Gastrocnemius medialis (tissue), 4 donors: ENCODE measurements around the gene ERBIN. TPM values are rescaled to one million over a fixed set of nuclear protein-coding genes. Genes with fewer than 3 reads are reported as not detected.
"Not testable (repeated sequence)": the region's sequence is repeated elsewhere in the genome, so short reads cannot be mapped to it uniquely, and the experiment has no call there.

ENCODE experiments used
- ATAC-seq, 2 donors: fragments of 150-250 bp; one replicate each; pipeline ENCODE4 v1.9.1; 2016
- DNase-seq, 2 donors: peaks; one replicate each; pipeline ENCODE4 v3.0.0-alpha.2; 2019
- H3K27ac ChIP-seq, 4 donors: fragments of 200-600 bp; sonication (generic); 1 replicate in 1 of 4; 2 replicates in 3 of 4; pipeline ENCODE4 v1.5.1; 2016 to 2018; ENCODE audit warnings: mild to moderate bottlenecking in 2 of 4, moderate library complexity in 1 of 4
- H3K27me3 ChIP-seq, 3 donors: fragments of 200-600 bp; sonication (generic) in 2 of 3; 1 replicate in 1 of 3; 2 replicates in 2 of 3; pipeline versions ENCODE4 v1.5.1 to v1.6.0; 2016 to 2019; ENCODE audit warnings: mild to moderate bottlenecking in 1 of 3, moderate library complexity in 1 of 3
- H3K36me3 ChIP-seq, 2 donors: fragments of 200-600 bp; sonication (generic) in 1 of 2; one replicate each; pipeline ENCODE4 v1.5.1; 2017 to 2018
- H3K4me1 ChIP-seq, 2 donors: fragments of 200-600 bp; sonication (generic) in 1 of 2; one replicate each; pipeline ENCODE4 v1.5.1; 2016 to 2017; ENCODE audit warnings: mild to moderate bottlenecking in 2 of 2
- H3K4me3 ChIP-seq, 4 donors: fragments of 200-600 bp; sonication (generic) in 3 of 4; 1 replicate in 1 of 4; 2 replicates in 3 of 4; pipeline ENCODE4 v1.5.1; 2016 to 2019; ENCODE audit warnings: mild to moderate bottlenecking in 2 of 4
- H3K9me3 ChIP-seq, 3 donors: fragments of 200-600 bp; sonication (generic) in 2 of 3; 1 replicate in 1 of 3; 2 replicates in 2 of 3; pipeline ENCODE4 v1.5.1; 2016 to 2019
- CTCF ChIP-seq, 5 experiments: fragments of 450-650 bp in 3 of 5; fragments of 200-600 bp in 2 of 5; sonication (generic) in 2 of 5; IDR thresholded peaks in 4 of 5; conservative IDR thresholded peaks in 1 of 5; 1 replicate in 4 of 5; 2 replicates in 1 of 5; pipeline ENCODE4 v1.5.1; 2016 to 2019; ENCODE audit warnings: antibody characterized with exemption in 5 of 5, mild to moderate bottlenecking in 3 of 5, moderate library complexity in 3 of 5
- POLR2A ChIP-seq, 2 donors: fragments of 450-650 bp; IDR thresholded peaks; one replicate each; pipeline ENCODE4 v1.6.1; 2017; ENCODE audit warnings: antibody characterized with exemption in 2 of 2, mild to moderate bottlenecking in 2 of 2, moderate library complexity in 2 of 2
- in situ Hi-C, 4 donors: fragments of 200-750 bp; cut with MboI; loops; one replicate each; pipeline versions ENCODE4 v1.15.0 to v1.8.0; 2017; ENCODE audit warnings: low sequenced_read_pairs in 4 of 4
- intact Hi-C: fragments of 100-400 bp; cut with DNase I; formaldehyde crosslinking; loops from one replicate; pipeline ENCODE4 v1.15.1; 2023; ENCODE audit warnings: low total_unique reads
- total RNA-seq, 4 donors: library from RNA; depleted of rRNA; stranded (reverse); fragments of >200 nt; gene quantifications; one replicate each; pipeline versions ENCODE4 v1.1.0 to v1.2.3, GENCODE V29; 2016

The ERBIN gene
- total RNA-seq: 10 to 100 TPM; 35.1 to 42.0 (median 38.7) TPM

- Histone ChIP-seq H3K27ac (peak within 1 kb of the TSS; percentile 97 to 100 (median 99)), H3K27me3 (no peaks in the 10 kb centered on the region), H3K4me1 (peaks cover 22 to 24% of the 10 kb centered on the region in 2 donors), H3K4me3 (peak within 1 kb of the TSS; percentile 85 to 95 (median 92)), H3K9me3 (no peaks in the 10 kb centered on the region), H3K36me3 (no peaks in the 10 kb centered on the region)
- in situ Hi-C loops (loop anchor here in 2 of 4 donors (10.0 kb wide), 1 partner anchor 218 kb away; the partner anchor contains the start of gene SREK1 (in 2 of the 2)), intact Hi-C loops (loop anchor here (2.0 to 10.0 kb wide), 5 partner anchors 42 to 302 kb away; partner anchors contain the start of genes NLN, SGTB, SHLD3 and SREK1)
- DNase-seq (peak; percentile 78 to 82), ATAC-seq (peak; percentile 69 to 72)
- TF ChIP-seq CTCF (IDR thresholded peaks at IDR 0.05 in 4 of 5, conservative IDR thresholded peaks at IDR 0.05 in 1 of 5): no peak
- peak; percentile 33 to 50 for TF ChIP-seq POLR2A (IDR thresholded peaks at IDR 0.05)
Measured at GRCh38 chr5:65926276-65926783, at the start of gene ERBIN. Gene ERBIN, plus strand, starts transcription at chr5:65926575. Its CDS starts 66,144 bp downstream, at chr5:65992719.

GRCh38 chr5:65876970-65877369 is 49.4 kb upstream of the ERBIN start:
- no peak for ATAC-seq
- no peaks in the 10 kb centered on the region for H3K9me3 ChIP-seq
- no peak overlapping the region for H3K27ac ChIP-seq
- H3K4me1 ChIP-seq: peaks cover 5 to 9% of the 10 kb centered on the region in 2 donors
- no peaks in the 10 kb centered on the region for H3K36me3 ChIP-seq
- H3K27me3 ChIP-seq: no peaks in the 10 kb centered on the region
- no peak for DNase-seq
- no peak overlapping the region for H3K4me3 ChIP-seq
- in situ Hi-C loops: no loop called here
- intact Hi-C loops: no loop called here
- TF ChIP-seq POLR2A (IDR thresholded peaks at IDR 0.05) (no peak), CTCF (IDR thresholded peaks at IDR 0.05 in 4 of 5, conservative IDR thresholded peaks at IDR 0.05 in 1 of 5) (no peak)

- in situ Hi-C loops, H3K9me3 ChIP-seq, DNase-seq, H3K27me3 ChIP-seq, ATAC-seq, intact Hi-C loops, H3K4me1 ChIP-seq, H3K27ac ChIP-seq, H3K36me3 ChIP-seq, H3K4me3 ChIP-seq: not testable (repeated sequence)
Measured at GRCh38 chr5:65879668-65880256, 46.6 kb upstream of the ERBIN start.

- ATAC-seq: peak in 1 of 2 donors; percentile 44
- no peaks in the 10 kb centered on the region for H3K9me3 ChIP-seq
- H3K4me1 ChIP-seq: peaks cover 0 to 9% of the 10 kb centered on the region in 2 donors
- TF ChIP-seq CTCF (IDR thresholded peaks at IDR 0.05 in 4 of 5, conservative IDR thresholded peaks at IDR 0.05 in 1 of 5) (no peak), POLR2A (IDR thresholded peaks at IDR 0.05) (no peak)
- DNase-seq: no peak
- H3K4me3 ChIP-seq: no peak overlapping the region
- no peaks in the 10 kb centered on the region for H3K36me3 ChIP-seq
- intact Hi-C loops (no loop called here), in situ Hi-C loops (no loop called here)
- no peaks in the 10 kb centered on the region for H3K27me3 ChIP-seq
- peak overlapping the region in 3 of 4 donors; percentile 3 to 31 (median 5) for H3K27ac ChIP-seq
Measured at GRCh38 chr5:65880496-65881072, 45.8 kb upstream of the ERBIN start.

GRCh38 chr5:65882278-65882677 is 44.1 kb upstream of the ERBIN start:
- H3K27ac ChIP-seq: no peak overlapping the region
- DNase-seq: no peak
- in situ Hi-C loops: no loop called here
- no peaks in the 10 kb centered on the region for H3K27me3 ChIP-seq
- intact Hi-C loops: no loop called here
- peaks cover 0 to 9% of the 10 kb centered on the region in 2 donors for H3K4me1 ChIP-seq
- no peak for ATAC-seq
- no peaks in the 10 kb centered on the region for H3K9me3 ChIP-seq
- TF ChIP-seq POLR2A (IDR thresholded peaks at IDR 0.05) (no peak), CTCF (IDR thresholded peaks at IDR 0.05 in 4 of 5, conservative IDR thresholded peaks at IDR 0.05 in 1 of 5) (no peak)
- no peak overlapping the region for H3K4me3 ChIP-seq
- no peaks in the 10 kb centered on the region for H3K36me3 ChIP-seq
